Neutrophil (primary cell): ENCODE measurements around the gene OR5K4.

Source experiments
- H3K27ac ChIP-seq: fragments of 200-600 bp; sonication (generic); 2 replicates; pipeline ENCODE4 v1.5.1; 2016; ENCODE audit warnings: mild to moderate bottlenecking, moderate library complexity
- H3K27me3 ChIP-seq: fragments of 200-600 bp; sonication (generic); 2 replicates; pipeline ENCODE4 v1.6.0; 2016; ENCODE audit warnings: mild to moderate bottlenecking
- H3K36me3 ChIP-seq: fragments of 200-600 bp; sonication (generic); 2 replicates; pipeline ENCODE4 v1.5.1; 2017
- H3K4me1 ChIP-seq, 2 experiments: fragments of 200-600 bp in 1 of 2; sonication (generic) in 1 of 2; 1 replicate in 1 of 2; 2 replicates in 1 of 2; pipeline versions ENCODE4 v1.5.1 to v1.6.1; 2013 to 2016; ENCODE audit warnings: low read depth in 1 of 2, low read length in 1 of 2, mild to moderate bottlenecking in 1 of 2, moderate library complexity in 1 of 2; ENCODE audit not compliant: control insufficient read depth in 1 of 2, insufficient read depth in 1 of 2
- H3K4me3 ChIP-seq, 2 experiments: fragments of 200-600 bp in 1 of 2; sonication (generic) in 1 of 2; 1 replicate in 1 of 2; 2 replicates in 1 of 2; pipeline ENCODE4 v1.5.1; 2013 to 2016; ENCODE audit warnings: low read depth in 1 of 2, low read length in 1 of 2, mild to moderate bottlenecking in 1 of 2, moderate library complexity in 1 of 2
- H3K9me3 ChIP-seq: fragments of 200-600 bp; sonication (generic); 2 replicates; pipeline ENCODE4 v1.5.1; 2016
- TF ChIP-seq, protein P1 (sequence below): fragments of 200-600 bp; sonication (generic); IDR thresholded peaks from 2 replicates; pipeline ENCODE4 v1.5.1; 2016; ENCODE audit warnings: antibody characterized with exemption

OR5K4 gene, protein sequence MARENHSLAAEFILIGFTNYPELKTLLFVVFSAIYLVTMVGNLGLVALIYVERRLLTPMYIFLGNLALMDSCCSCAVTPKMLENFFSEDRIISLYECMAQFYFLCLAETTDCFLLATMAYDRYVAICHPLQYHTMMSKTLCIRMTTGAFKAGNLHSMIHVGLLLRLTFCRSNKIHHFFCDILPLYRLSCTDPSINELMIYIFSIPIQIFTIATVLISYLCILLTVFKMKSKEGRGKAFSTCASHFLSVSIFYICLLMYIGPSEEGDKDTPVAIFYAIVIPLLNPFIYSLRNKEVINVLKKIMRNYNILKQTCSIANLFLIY

DNA sequence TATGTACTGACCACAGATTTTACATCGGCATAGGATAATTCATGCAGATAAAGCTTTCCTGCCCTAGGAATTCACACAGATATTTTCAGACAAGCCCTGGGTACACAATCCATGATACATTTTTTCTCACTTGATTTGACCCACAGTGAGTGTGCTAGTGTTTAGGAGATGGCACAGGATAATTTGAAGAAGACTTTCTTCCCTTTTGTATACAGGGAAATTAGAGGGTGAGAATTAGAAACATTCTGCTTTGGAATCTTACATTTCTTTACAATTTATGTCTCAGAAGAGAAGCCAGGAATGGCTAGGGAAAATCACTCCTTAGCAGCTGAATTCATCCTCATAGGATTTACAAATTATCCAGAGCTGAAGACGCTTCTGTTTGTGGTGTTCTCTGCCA, at the start of gene OR5K4:
Gene OR5K4 (plus strand): TSS at position 301 of the 400 bp plus-strand sequence. CDS start 0 bp downstream, at position 301.
- H3K27ac ChIP-seq: no peak within 1 kb of the TSS
- no peaks in the 10 kb centered on the region for H3K27me3 ChIP-seq
- TF ChIP-seq, protein P1, sequence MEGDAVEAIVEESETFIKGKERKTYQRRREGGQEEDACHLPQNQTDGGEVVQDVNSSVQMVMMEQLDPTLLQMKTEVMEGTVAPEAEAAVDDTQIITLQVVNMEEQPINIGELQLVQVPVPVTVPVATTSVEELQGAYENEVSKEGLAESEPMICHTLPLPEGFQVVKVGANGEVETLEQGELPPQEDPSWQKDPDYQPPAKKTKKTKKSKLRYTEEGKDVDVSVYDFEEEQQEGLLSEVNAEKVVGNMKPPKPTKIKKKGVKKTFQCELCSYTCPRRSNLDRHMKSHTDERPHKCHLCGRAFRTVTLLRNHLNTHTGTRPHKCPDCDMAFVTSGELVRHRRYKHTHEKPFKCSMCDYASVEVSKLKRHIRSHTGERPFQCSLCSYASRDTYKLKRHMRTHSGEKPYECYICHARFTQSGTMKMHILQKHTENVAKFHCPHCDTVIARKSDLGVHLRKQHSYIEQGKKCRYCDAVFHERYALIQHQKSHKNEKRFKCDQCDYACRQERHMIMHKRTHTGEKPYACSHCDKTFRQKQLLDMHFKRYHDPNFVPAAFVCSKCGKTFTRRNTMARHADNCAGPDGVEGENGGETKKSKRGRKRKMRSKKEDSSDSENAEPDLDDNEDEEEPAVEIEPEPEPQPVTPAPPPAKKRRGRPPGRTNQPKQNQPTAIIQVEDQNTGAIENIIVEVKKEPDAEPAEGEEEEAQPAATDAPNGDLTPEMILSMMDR: no peak
- no peak within 1 kb of the TSS for H3K4me3 ChIP-seq
- H3K36me3 ChIP-seq: no peaks in the 10 kb centered on the region
- H3K9me3 ChIP-seq: no peaks in the 10 kb centered on the region
- H3K4me1 ChIP-seq: no peaks in the 10 kb centered on the region

DNA sequence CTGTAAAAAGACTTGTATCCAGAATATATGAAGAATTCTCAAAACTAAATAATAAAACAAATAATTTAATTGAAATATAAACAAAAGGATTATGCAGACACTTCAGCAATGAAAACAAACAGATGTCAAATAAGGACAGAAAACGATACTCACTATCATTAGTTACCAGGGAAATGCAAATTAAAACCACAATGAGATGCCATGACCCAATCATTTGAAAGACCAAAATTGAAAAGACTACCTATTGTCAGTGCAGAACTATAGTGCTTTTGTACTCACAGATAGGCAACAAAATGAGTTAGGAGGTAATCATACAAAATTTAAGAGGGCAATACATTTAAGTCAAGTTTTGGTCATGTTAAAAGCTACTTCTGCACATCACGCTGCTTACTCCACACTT, 31.6 kb upstream of the OR5K4 start:
- TF ChIP-seq, protein P1: no peak
- no peak overlapping the region for H3K4me3 ChIP-seq
- H3K4me1 ChIP-seq: no peaks in the 10 kb centered on the region
- H3K27ac ChIP-seq: no peak overlapping the region
- H3K27me3 ChIP-seq: peaks cover 4% of the 10 kb centered on the region
- no peaks in the 10 kb centered on the region for H3K36me3 ChIP-seq
- H3K9me3 ChIP-seq: no peaks in the 10 kb centered on the region

DNA sequence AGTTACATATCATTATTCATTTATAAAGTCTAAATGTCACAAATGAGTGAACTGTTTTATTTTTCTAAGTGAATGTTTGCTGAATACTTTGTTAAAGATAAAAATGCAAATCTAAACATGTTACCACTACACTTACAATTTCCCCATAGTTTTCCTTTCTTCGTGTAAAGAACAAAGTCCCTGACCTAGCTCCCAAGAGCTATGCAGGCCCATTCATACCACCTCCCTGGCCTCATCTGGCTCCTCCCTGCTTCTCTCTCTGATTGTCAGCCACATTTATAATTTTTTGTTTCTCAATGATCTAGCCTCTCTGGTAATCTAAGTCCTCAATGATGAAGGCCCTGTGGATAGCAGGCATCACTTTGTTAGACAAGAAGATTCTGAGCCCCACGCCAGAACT, 31.0 kb upstream of the OR5K4 start:
- TF ChIP-seq, protein P1: no peak
- Histone ChIP-seq H3K36me3 (no peaks in the 10 kb centered on the region), H3K4me1 (no peaks in the 10 kb centered on the region), H3K4me3 (no peak overlapping the region), H3K27me3 (peaks cover 4% of the 10 kb centered on the region), H3K9me3 (no peaks in the 10 kb centered on the region), H3K27ac (no peak overlapping the region)

DNA sequence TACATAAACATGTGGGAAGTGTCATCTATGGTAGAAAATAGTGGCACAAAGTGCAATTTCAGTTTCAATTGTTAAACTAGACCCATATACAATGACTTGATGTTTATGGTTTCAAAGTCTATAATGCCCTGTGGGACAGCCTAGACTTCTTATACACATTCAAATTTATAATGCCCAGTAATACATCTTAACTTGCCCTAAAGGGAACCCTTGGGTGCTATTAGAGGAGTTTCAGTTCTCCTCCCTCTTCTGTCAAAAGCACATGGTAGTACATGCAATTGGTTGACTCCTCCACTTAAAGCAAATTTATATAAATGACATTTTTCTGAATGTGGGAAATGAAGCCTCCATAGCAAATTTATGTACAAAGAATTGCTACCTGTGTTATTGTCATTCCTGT, 30.2 kb upstream of the OR5K4 start:
- Histone ChIP-seq H3K27ac (no peak overlapping the region), H3K27me3 (peaks cover 4% of the 10 kb centered on the region), H3K9me3 (no peaks in the 10 kb centered on the region), H3K4me1 (no peaks in the 10 kb centered on the region), H3K36me3 (no peaks in the 10 kb centered on the region), H3K4me3 (no peak overlapping the region)
- TF ChIP-seq, protein P1: no peak

DNA sequence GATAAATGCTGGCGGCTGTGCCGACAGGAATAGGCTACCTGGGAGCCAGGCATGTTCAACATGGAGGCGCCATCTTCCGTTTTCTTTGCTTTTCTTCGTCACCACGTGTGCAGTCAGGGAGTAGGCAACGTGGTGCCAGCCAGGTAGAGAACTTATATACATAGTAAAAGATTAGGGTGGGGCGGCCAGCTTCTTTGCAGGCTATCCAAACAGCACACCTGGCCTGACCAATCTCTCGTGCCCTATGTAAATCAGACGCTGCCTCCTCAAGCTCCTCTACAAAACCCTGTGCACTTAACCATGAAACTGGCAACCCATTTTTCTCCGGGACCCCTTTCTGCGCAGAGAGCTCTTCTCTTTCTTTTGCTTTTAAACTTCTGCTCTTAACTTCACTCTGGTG, 28.6 kb upstream of the OR5K4 start:
- TF ChIP-seq, protein P1: no peak
- Histone ChIP-seq H3K27ac (no peak overlapping the region), H3K4me3 (no peak overlapping the region), H3K9me3 (no peaks in the 10 kb centered on the region), H3K4me1 (no peaks in the 10 kb centered on the region), H3K27me3 (peaks cover 4% of the 10 kb centered on the region), H3K36me3 (no peaks in the 10 kb centered on the region)
